Suppressor macrophage treated with lipopolysaccharide for 1 hour (primary cell): ENCODE measurements around the gene TAF11L8.
"Not testable (repeated sequence)": the region's sequence is repeated elsewhere in the genome, so short reads cannot be mapped to it uniquely, and the experiment has no call there.

Experiments used
- DNase-seq, 3 donors: peaks; one replicate each; pipeline ENCODE4 v3.0.0-alpha.2; 2020 to 2022

TAF11L8 gene

DNA sequence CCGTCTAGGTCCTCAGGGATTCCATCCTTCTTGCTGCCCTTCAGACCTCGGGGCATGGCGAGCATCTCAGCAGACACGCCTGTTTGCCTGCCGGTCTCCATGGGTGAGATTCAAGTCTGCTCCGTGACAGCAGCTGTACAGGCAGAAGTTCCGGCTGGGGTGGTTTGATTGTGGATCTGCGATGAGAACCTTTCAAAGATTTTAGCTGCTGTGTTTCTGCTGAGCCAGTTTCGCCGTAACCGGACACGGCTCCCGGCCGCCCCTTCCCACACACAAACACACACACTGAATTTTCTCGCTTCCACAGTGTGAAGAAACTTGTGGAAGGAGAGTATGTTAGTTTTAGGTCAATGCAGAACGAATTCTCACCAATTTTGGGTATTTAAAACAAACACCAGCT, at the start of gene TAF11L8:
TSS of gene TAF11L8 (minus strand) at position 101 of the 400 bp plus-strand sequence.
- not testable (repeated sequence) for DNase-seq

DNA sequence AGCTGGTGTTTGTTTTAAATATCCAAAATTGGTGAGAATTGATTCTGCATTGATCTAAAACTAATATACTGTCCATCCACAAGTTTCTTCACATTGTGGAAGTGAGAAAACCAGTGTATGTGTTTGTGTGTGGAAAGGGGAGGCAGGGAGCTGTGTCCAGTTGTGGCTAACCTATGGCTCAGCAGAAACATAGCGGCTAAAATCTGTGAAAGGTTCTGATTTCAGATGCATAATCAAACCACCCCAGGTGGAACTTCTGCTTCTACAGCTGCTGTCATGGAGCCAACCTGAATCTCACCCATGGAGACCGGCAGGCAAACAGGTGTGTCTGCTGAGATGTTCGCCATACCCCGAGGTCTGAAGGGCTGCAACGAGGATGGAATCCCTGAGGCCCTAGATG, 43.4 kb upstream of the TAF11L8 start, which contains the start of gene TAF11L14:
TSS of gene TAF11L14 (plus strand) at position 301 of the 400 bp plus-strand sequence.
- no peak for DNase-seq

DNA sequence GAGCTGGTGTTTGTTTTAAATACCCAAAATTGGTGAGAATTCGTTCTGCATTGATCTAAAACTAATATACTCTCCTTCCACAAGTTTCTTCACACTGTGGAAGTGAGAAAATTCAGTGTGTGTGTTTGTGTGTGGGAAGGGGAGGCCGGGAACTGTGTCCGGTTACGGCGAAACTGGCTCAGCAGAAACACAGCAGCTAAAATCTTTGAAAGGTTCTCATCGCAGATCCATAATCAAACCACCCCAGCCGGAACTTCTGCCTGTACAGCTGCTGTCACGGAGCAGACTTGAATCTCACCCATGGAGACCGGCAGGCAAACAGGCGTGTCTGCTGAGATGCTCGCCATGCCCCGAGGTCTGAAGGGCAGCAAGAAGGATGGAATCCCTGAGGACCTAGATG, 41.0 kb upstream of the TAF11L8 start, which contains the start of gene TAF11L13:
TSS of gene TAF11L13 (plus strand) at position 301 of the 400 bp plus-strand sequence.
- DNase-seq, result not testable (repeated sequence)

DNA sequence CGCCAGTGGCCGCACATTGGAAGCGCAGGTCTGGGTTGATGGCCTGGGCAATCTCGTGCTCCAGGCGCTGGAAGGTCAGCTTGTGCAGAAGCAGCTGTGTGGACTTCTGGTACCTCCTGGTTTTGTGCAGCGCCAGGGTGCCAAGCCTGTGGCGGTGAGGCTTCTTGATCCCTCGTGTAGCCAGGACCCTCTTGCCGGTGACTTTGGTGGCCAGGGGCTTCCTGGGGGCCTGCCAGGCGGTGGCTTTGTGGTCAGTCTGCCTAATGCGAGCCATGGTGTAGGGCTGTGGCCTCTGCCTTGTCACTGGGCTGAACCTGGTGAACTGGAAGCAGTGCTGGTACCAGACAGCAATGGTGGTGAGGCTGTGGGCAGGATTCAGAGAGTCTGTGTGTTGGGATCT, 34.9 kb upstream of the TAF11L8 start:
- no peak for DNase-seq

GRCh38 chr5:17620627-17621026, 29.9 kb upstream of the TAF11L8 start:
- DNase-seq, result no peak

DNA sequence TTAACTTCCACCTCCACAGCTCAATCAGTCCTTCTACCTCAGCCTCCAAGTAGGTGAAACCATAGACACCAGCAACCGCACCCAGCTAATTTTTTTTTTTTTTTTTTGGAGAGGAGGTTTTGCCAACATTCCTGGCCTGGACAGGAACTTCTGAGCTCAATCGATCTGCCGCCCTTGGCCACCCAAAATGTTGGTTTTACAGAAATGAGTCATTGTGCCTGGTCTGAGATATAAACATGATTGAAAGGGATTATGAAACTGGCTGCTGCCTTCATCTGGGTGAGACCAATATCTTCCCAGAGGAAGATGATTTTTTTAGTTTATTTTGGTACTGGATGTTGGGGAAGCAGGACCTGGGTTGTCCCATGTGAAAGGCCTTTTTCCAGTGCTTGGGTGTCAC, 28.6 kb upstream of the TAF11L8 start:
- DNase-seq, result no peak

GRCh38 chr5:17614872-17615605, 24.3 kb upstream of the TAF11L8 start:
- no peak for DNase-seq

DNA sequence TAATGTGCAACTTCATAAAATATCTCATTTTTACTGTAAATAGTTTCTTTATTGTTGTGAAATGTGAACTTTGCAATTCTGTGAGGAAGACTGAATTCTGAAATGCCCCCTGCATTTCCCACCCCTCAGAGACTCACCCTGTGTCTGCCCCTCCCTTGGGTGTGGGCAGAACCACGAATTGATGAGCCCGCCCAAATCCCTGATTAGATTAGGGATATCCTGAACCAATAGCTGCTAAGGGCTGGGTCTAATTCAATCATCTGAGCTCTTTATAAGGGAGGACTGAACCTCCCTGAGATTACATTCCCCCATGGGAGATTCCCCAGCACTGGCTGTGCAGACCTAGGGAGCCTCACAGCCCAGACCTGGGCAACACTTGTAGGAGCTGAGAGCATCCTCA, 19.3 kb upstream of the TAF11L8 start, which contains the start of gene TAF11L12:
TSS of gene TAF11L12 (plus strand) at position 301 of the 400 bp plus-strand sequence.
- not testable (repeated sequence) for DNase-seq

DNA sequence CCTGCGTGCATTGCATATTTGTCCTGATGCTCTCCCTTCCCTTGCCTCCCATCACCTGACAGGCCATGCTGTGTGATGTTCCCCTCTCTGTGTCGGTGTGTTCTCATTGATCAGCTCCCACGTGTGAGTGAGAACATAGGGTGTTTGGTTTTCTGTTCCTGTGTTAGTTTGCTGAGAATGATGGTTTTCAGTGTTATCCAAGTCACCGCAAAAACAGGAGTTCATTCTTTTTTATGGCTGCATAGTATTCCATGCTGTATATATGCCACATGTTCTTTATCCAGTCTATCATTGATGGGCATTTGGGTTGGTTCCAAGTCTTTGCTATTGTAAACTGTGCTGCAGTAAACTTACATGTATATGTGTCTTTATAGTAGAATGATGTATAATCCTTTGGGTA, 16.7 kb upstream of the TAF11L8 start:
- not testable (repeated sequence) for DNase-seq

DNA sequence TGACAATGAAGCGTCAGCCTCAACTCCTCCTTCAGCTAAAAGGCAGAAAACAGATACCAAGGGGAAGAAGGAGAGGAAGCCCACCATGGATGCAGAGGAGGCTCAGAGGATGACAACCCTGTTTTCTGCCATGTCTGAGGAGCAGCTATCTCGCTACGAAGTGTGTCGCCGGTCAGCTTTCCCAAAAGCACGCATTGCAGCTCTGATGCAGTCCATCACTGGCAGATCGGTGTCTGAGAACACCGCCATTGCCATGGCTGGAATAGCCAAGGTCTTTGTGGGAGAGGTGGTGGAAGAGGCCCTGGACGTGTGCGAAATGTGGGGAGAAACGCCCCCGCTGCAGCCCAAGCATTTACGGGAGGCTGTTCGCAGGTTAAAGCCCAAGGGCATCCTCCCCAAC, 14.2 kb upstream of the TAF11L8 start:
- no peak for DNase-seq

DNA sequence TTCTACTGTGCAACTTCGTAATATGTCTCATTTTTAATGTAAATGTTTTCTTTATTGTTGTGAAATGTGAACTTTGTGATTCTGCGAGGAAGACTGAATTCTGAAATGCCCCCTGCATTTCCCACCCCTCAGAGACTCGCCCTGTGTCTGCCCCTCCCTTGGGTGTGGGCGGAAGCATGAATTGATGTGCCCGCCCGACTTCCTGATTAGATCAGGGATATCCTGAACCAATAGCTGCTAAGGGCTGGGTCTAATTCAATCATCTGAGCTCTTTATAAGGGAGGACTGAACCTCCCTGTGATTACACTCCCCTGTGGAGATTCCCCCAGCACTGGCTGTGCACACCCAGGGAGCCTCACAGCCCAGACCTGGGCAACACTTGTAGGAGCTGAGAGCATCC, 13.1 kb upstream of the TAF11L8 start, which contains the start of gene TAF11L11:
TSS of gene TAF11L11 (plus strand) at position 304 of the 400 bp plus-strand sequence.
- DNase-seq, result not testable (repeated sequence)

DNA sequence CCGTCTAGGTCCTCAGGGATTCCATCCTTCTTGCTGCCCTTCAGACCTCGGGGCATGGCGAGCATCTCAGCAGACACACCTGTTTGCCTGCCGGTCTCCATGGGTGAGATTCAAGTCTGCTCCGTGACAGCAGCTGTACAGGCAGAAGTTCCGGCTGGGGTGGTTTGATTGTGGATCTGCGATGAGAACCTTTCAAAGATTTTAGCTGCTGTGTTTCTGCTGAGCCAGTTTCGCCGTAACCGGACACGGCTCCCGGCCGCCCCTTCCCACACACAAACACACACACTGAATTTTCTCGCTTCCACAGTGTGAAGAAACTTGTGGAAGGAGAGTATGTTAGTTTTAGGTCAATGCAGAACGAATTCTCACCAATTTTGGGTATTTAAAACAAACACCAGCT, 7.0 kb upstream of the TAF11L8 start, which contains the start of gene TAF11L10:
TSS of gene TAF11L10 (minus strand) at position 101 of the 400 bp plus-strand sequence.
- DNase-seq, result not testable (repeated sequence)

GRCh38 chr5:17594255-17594654, 3.5 kb upstream of the TAF11L8 start, which contains the start of gene TAF11L9:
Gene TAF11L9 (minus strand): TSS chr5:17594394.
- not testable (repeated sequence) for DNase-seq

DNA sequence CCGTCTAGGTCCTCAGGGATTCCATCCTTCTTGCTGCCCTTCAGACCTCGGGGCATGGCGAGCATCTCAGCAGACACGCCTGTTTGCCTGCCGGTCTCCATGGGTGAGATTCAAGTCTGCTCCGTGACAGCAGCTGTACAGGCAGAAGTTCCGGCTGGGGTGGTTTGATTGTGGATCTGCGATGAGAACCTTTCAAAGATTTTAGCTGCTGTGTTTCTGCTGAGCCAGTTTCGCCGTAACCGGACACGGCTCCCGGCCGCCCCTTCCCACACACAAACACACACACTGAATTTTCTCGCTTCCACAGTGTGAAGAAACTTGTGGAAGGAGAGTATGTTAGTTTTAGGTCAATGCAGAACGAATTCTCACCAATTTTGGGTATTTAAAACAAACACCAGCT, 5.1 kb downstream of the TAF11L8 start, which contains the start of gene TAF11L7:
TSS of gene TAF11L7 (minus strand) at position 101 of the 400 bp plus-strand sequence.
- DNase-seq, result not testable (repeated sequence)
